Mesenchymal stem cell (in vitro differentiated cells and primary cell): ENCODE measurements around the gene GTF3C1. TPM values are rescaled to one million over a fixed set of nuclear protein-coding genes. Genes with fewer than 3 reads are reported as not detected.

Experiments used
- DNase-seq: peaks from one replicate; pipeline ENCODE4 v3.0.0-alpha.2; 2013
- H2AFZ ChIP-seq: one replicate; pipeline ENCODE4 v1.6.1; 2013; ENCODE audit warnings: low read depth, mild to moderate bottlenecking, control low read depth, inconsistent platforms, low read length, moderate library complexity
- H2AK5ac ChIP-seq: 2 replicates; pipeline ENCODE4 v1.6.1; 2013; ENCODE audit warnings: low read length, moderate library complexity, mild to moderate bottlenecking, inconsistent platforms; ENCODE audit not compliant: severe bottlenecking
- H2BK120ac ChIP-seq: one replicate; pipeline ENCODE4 v1.6.1; 2013; ENCODE audit warnings: low read depth, mild to moderate bottlenecking, inconsistent platforms, low read length, moderate library complexity
- H2BK12ac ChIP-seq, 2 experiments: one replicate each; pipeline ENCODE4 v1.6.1; 2013; ENCODE audit warnings: inconsistent platforms in 2 of 2, low read length in 2 of 2, mild to moderate bottlenecking in 2 of 2, moderate library complexity in 2 of 2, control low read depth in 1 of 2
- H2BK15ac ChIP-seq: one replicate; pipeline ENCODE4 v1.6.1; 2013; ENCODE audit warnings: mild to moderate bottlenecking, low read depth, inconsistent platforms; ENCODE audit not compliant: poor library complexity, severe bottlenecking
- H2BK5ac ChIP-seq: 2 replicates; pipeline ENCODE4 v1.6.1; 2013; ENCODE audit warnings: low read depth, mild to moderate bottlenecking, low read length, control low read depth, inconsistent platforms; ENCODE audit not compliant: poor library complexity, severe bottlenecking
- H3K14ac ChIP-seq, 2 experiments: one replicate each; pipeline ENCODE4 v1.6.1; 2013; ENCODE audit warnings: inconsistent platforms in 2 of 2, low read length in 2 of 2, control low read depth in 1 of 2, mild to moderate bottlenecking in 1 of 2, moderate library complexity in 1 of 2
- H3K18ac ChIP-seq, 2 experiments: one replicate each; pipeline ENCODE4 v1.6.1; 2013; ENCODE audit warnings: inconsistent platforms in 2 of 2, low read length in 2 of 2, control low read depth in 1 of 2, low read depth in 1 of 2, mild to moderate bottlenecking in 1 of 2
- H3K23ac ChIP-seq, 2 experiments: one replicate each; pipeline ENCODE4 v1.6.1; 2013; ENCODE audit warnings: inconsistent platforms in 2 of 2, low read length in 2 of 2, mild to moderate bottlenecking in 2 of 2, moderate library complexity in 2 of 2, control low read depth in 1 of 2
- H3K27ac ChIP-seq: 2 replicates; pipeline ENCODE4 v1.5.1; 2013; ENCODE audit warnings: mild to moderate bottlenecking, moderate library complexity, low read length, control low read depth, inconsistent platforms; ENCODE audit not compliant: poor library complexity, severe bottlenecking
- H3K27me3 ChIP-seq, 2 experiments: 2 replicates each; pipeline versions ENCODE4 v1.6.1 to v1.7.0; 2013; ENCODE audit warnings: low read length in 2 of 2, mild to moderate bottlenecking in 2 of 2, moderate library complexity in 2 of 2, control low read depth in 1 of 2, inconsistent platforms in 1 of 2; ENCODE audit not compliant: control insufficient read depth in 1 of 2, insufficient read depth in 1 of 2
- H3K36me3 ChIP-seq, 2 experiments: 2 replicates each; pipeline versions ENCODE4 v1.6.1 to v1.7.0; 2013; ENCODE audit warnings: low read length in 2 of 2, control low read depth in 1 of 2, inconsistent platforms in 1 of 2, low read depth in 1 of 2, mild to moderate bottlenecking in 1 of 2; ENCODE audit not compliant: insufficient read depth in 2 of 2, control insufficient read depth in 1 of 2
- H3K4ac ChIP-seq, 2 experiments: one replicate each; pipeline ENCODE4 v1.6.1; 2013; ENCODE audit warnings: inconsistent platforms in 2 of 2, low read length in 2 of 2, mild to moderate bottlenecking in 2 of 2, moderate library complexity in 2 of 2, control low read depth in 1 of 2, low read depth in 1 of 2
- H3K4me1 ChIP-seq: 2 replicates; pipeline ENCODE4 v1.6.1; 2013; ENCODE audit warnings: low read depth, low read length, control low read depth; ENCODE audit not compliant: control insufficient read depth, insufficient read depth
- H3K4me2 ChIP-seq: 2 replicates; pipeline ENCODE4 v1.6.1; 2013; ENCODE audit warnings: low read length, mild to moderate bottlenecking, inconsistent platforms; ENCODE audit not compliant: poor library complexity, severe bottlenecking
- H3K4me3 ChIP-seq, 2 experiments: 2 replicates each; pipeline versions ENCODE4 v1.5.1 to v1.7.0; 2013; ENCODE audit warnings: low read length in 2 of 2, mild to moderate bottlenecking in 2 of 2, control low read depth in 1 of 2, low read depth in 1 of 2; ENCODE audit not compliant: insufficient read depth in 1 of 2
- H3K79me1 ChIP-seq: replicated peaks from 2 replicates; pipeline ENCODE4 v1.6.1; 2013; ENCODE audit warnings: mild to moderate bottlenecking, control low read depth, low read length, inconsistent platforms; ENCODE audit not compliant: poor library complexity, severe bottlenecking
- H3K9ac ChIP-seq: 2 replicates; pipeline ENCODE4 v1.7.0; 2013; ENCODE audit warnings: mild to moderate bottlenecking, low read length, moderate library complexity
- H3K9me3 ChIP-seq: 2 replicates; pipeline ENCODE4 v1.7.0; 2013; ENCODE audit warnings: mild to moderate bottlenecking, low read length; ENCODE audit not compliant: control insufficient read depth
- H4K8ac ChIP-seq: one replicate; pipeline ENCODE4 v1.6.1; 2013; ENCODE audit warnings: inconsistent platforms, mild to moderate bottlenecking, low read length, moderate library complexity
- H4K91ac ChIP-seq: one replicate; pipeline ENCODE4 v1.6.1; 2013; ENCODE audit warnings: mild to moderate bottlenecking, low read length, inconsistent platforms
- WGBS: methylation state at CpG from one replicate; pipeline ENCODE4 v1.1.7; 2013; ENCODE audit warnings: mixed read lengths; 5-methylcytosine and 5-hydroxymethylcytosine counted together
- polyA plus RNA-seq, 2 experiments: library from polyadenylated mRNA; stranded (reverse); fragments of 200-250 nt; gene quantifications; one replicate each; pipeline ENCODE4 v1.2.3, GENCODE V29; 2013

GTF3C1 gene
- 31.7 TPM for polyA plus RNA-seq (2013, experiment 1 of 2)
- polyA plus RNA-seq (2013, experiment 2 of 2): 29.8 TPM

GRCh38 chr16:27549746-27550581 is at the start of gene GTF3C1, which contains the start of gene KATNIP:
Gene GTF3C1 (minus strand): TSS chr16:27549913. CDS start chr16:27549890, 23 bp downstream.
Gene KATNIP (plus strand): TSS chr16:27550144. CDS start chr16:27550171, 27 bp downstream.
- peak within 1 kb of the TSS; percentile 70 for H4K8ac ChIP-seq
- WGBS: under 1% methylated on average over 54 of the region's 59 CpGs
- H3K18ac ChIP-seq: peak within 1 kb of the TSS; percentile 64 to 84
- no peak within 1 kb of the TSS for H4K91ac ChIP-seq
- H3K14ac ChIP-seq: peak within 1 kb of the TSS in 1 of 2 experiments; percentile 97
- peak; percentile 98 for DNase-seq
- H3K4ac ChIP-seq: peak within 1 kb of the TSS in 1 of 2 experiments; percentile 85
- H3K23ac ChIP-seq: peak within 1 kb of the TSS in 1 of 2 experiments; percentile 83
- peak within 1 kb of the TSS; percentile 73 for H2BK15ac ChIP-seq
- H3K27me3 ChIP-seq: no peaks in the 10 kb centered on the region
- no peak within 1 kb of the TSS for H2BK5ac ChIP-seq
- peak within 1 kb of the TSS; percentile 55 for H3K27ac ChIP-seq
- H3K79me1 ChIP-seq: peaks cover 27% of the 10 kb centered on the region
- no peak within 1 kb of the TSS for H2BK120ac ChIP-seq
- no peak within 1 kb of the TSS for H2AK5ac ChIP-seq
- H2AFZ ChIP-seq: peak within 1 kb of the TSS; percentile 94
- peaks cover 15% of the 10 kb centered on the region for H3K4me1 ChIP-seq
- H2BK12ac ChIP-seq: peak within 1 kb of the TSS; percentile 31 to 75
- peak within 1 kb of the TSS; percentile 92 to 99 for H3K4me3 ChIP-seq
- peaks cover 6 to 15% of the 10 kb centered on the region in 2 experiments for H3K36me3 ChIP-seq
- no peaks in the 10 kb centered on the region for H3K9me3 ChIP-seq
- peak within 1 kb of the TSS; percentile 99 for H3K9ac ChIP-seq
- peak within 1 kb of the TSS; percentile 77 for H3K4me2 ChIP-seq

- no peak for DNase-seq
- Histone ChIP-seq H4K91ac (no peak overlapping the region), H3K79me1 (peaks cover 8% of the 10 kb centered on the region), H4K8ac (no peak overlapping the region), H3K4me2 (no peak overlapping the region), H2BK12ac (no peak overlapping the region), H3K4me1 (no peaks in the 10 kb centered on the region), H3K23ac (no peak overlapping the region), H3K36me3 (peaks cover 11 to 23% of the 10 kb centered on the region in 2 experiments), H3K27ac (no peak overlapping the region), H3K9me3 (no peaks in the 10 kb centered on the region), H2AFZ (no peak overlapping the region), H3K18ac (no peak overlapping the region), H3K9ac (no peak overlapping the region), H2BK15ac (no peak overlapping the region), H2BK5ac (no peak overlapping the region), H3K14ac (no peak overlapping the region), H3K4ac (no peak overlapping the region), H2AK5ac (no peak overlapping the region), H3K4me3 (no peak overlapping the region), H3K27me3 (no peaks in the 10 kb centered on the region), H2BK120ac (no peak overlapping the region)
- WGBS: 97% methylated on average over 9 of the region's 10 CpGs
Measured at GRCh38 chr16:27598931-27599565, 49.3 kb upstream of the GTF3C1 start.

GRCh38 chr16:27598220-27598619 is 48.5 kb upstream of the GTF3C1 start:
- H4K8ac ChIP-seq: no peak overlapping the region
- H3K4me3 ChIP-seq: no peak overlapping the region
- H3K9me3 ChIP-seq: no peaks in the 10 kb centered on the region
- H3K27ac ChIP-seq: no peak overlapping the region
- H2BK120ac ChIP-seq: no peak overlapping the region
- no peak overlapping the region for H3K4me2 ChIP-seq
- no peak overlapping the region for H3K4ac ChIP-seq
- no peak overlapping the region for H2AK5ac ChIP-seq
- no peak overlapping the region for H2AFZ ChIP-seq
- DNase-seq: no peak
- H3K23ac ChIP-seq: no peak overlapping the region
- no peak overlapping the region for H2BK5ac ChIP-seq
- H4K91ac ChIP-seq: no peak overlapping the region
- H3K27me3 ChIP-seq: no peaks in the 10 kb centered on the region
- no peak overlapping the region for H2BK12ac ChIP-seq
- 90% methylated on average over 5 of the region's 6 CpGs for WGBS
- no peak overlapping the region for H3K18ac ChIP-seq
- no peak overlapping the region for H3K9ac ChIP-seq
- no peak overlapping the region for H2BK15ac ChIP-seq
- no peak overlapping the region for H3K14ac ChIP-seq
- H3K79me1 ChIP-seq: peaks cover 8% of the 10 kb centered on the region
- no peaks in the 10 kb centered on the region for H3K4me1 ChIP-seq
- peaks cover 11 to 25% of the 10 kb centered on the region in 2 experiments for H3K36me3 ChIP-seq

DNA sequence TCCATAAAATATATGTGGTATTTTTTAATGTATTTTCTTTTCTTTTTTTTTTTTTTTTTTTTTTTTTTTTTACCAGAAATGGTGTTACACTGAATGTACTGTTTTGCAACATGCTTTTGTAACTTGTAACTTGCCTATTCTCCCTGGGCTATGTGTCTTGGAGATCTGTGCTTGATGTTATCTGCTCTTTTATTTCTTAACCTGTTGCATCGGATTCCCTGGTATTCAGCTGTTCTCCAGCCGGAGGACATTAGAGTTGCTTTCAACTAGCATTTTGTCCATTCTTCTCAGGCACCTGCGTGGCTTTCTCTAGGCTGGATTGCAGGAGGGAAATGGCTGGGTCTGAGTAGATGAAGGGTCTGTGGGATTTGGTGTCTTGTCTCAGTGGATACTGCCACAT is 47.6 kb upstream of the GTF3C1 start:
- Histone ChIP-seq H2BK120ac (no peak overlapping the region), H3K14ac (no peak overlapping the region)
- WGBS: 92% methylated on average over 3 of the region's 3 CpGs

More for the DNA sequence above, 47.6 kb upstream of the GTF3C1 start:
- peaks cover 8% of the 10 kb centered on the region for H3K79me1 ChIP-seq
- H2AK5ac ChIP-seq: no peak overlapping the region
- H3K9ac ChIP-seq: no peak overlapping the region
- no peak overlapping the region for H3K4ac ChIP-seq
- no peaks in the 10 kb centered on the region for H3K9me3 ChIP-seq
- no peak overlapping the region for H3K4me2 ChIP-seq
- no peaks in the 10 kb centered on the region for H3K27me3 ChIP-seq
- no peak overlapping the region for H4K8ac ChIP-seq
- H3K27ac ChIP-seq: no peak overlapping the region
- peaks cover 11 to 25% of the 10 kb centered on the region in 2 experiments for H3K36me3 ChIP-seq
- DNase-seq: no peak
- no peak overlapping the region for H3K4me3 ChIP-seq
- no peak overlapping the region for H2AFZ ChIP-seq
- H3K23ac ChIP-seq: no peak overlapping the region
- H4K91ac ChIP-seq: no peak overlapping the region
- no peak overlapping the region for H2BK12ac ChIP-seq
- no peaks in the 10 kb centered on the region for H3K4me1 ChIP-seq
- H3K18ac ChIP-seq: no peak overlapping the region
- H2BK5ac ChIP-seq: no peak overlapping the region
- H2BK15ac ChIP-seq: no peak overlapping the region
